Measurements from ENCODE around the gene MBD6. TPM values are rescaled to one million over a fixed set of nuclear protein-coding genes. Genes with fewer than 3 reads are reported as not detected.

MBD6 gene
- total and polyA plus RNA-seq, 2 of the 13 experiments (the other 11 are each of a cell fraction or from before 2014, with no cell fraction given), result 4.1 to 5.9 TPM

DNA sequence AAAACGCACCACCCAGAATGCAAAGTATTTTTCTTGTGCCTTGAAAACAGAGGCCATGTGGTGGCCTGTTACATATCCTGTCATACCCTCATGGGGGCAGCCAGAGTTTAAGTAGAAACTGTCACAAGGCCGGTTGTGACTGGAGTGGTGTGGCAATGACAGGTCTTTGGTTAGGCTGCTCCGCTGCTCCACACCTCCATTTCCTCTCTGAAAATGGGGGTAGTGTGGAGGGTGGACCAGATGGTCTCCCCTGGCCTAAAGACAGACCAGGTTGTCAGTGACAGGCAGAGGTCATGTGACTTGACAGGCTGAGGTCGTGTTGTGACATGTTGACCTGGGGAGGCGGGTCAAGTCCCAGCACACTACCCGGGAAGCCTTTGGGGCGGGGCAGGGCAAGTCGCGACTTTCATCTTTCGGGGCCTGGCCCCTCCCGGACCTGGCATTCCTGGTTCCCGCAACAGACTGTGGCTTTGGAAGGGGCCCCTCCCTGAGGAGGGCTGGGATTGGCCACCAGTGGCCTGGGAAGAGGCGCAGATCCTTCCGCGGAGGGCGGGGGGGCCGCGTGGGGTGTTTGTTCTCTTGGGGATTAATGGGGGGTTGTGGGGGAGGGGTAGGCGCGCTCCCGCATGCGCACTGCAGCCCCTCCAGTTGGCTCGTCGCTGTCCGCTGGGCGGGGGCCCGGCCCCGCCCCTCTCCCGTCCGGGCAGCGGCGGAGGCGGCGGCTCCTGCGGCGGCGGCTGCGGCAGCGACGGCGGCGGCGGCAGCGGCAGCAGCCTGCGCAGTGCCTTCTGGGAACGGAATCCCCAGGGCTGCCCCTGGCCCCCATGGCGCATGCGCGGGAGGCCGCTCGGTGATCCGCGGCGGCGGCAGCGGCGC is at the start of gene MBD6 (continued):
- no peak for TF ChIP-seq KMT2A (CRISPR knock-in tag; IDR thresholded peaks at IDR 0.05)
- TF ChIP-seq THAP7 (CRISPR knock-in tag; IDR thresholded peaks at IDR 0.05), result no peak; the same call in 1 of the 2 replicates
- peak; percentile 52; the same call in 1 of the 2 replicates for TF ChIP-seq TARDBP (CRISPR knock-in tag; IDR thresholded peaks at IDR 0.05)
- TF ChIP-seq NAIF1 (CRISPR knock-in tag; IDR thresholded peaks at IDR 0.05; ENCODE audit: borderline replicate concordance), result peak; percentile 46; the same call in 1 of the 2 replicates
- peak; percentile 99 for TF ChIP-seq ZNF639 (CRISPR knock-in tag; conservative IDR thresholded peaks at IDR 0.05)
- peak; percentile 81 for TF ChIP-seq SALL1 (CRISPR knock-in tag; IDR thresholded peaks at IDR 0.05)
- TF ChIP-seq RBM22 (optimal IDR thresholded peaks at IDR 0.05; ENCODE audit: low read length), result no peak
- no peak for TF ChIP-seq NFE2L1 (CRISPR knock-in tag; IDR thresholded peaks at IDR 0.05; ENCODE audit: borderline replicate concordance)
- TF ChIP-seq ELF1 (CRISPR knock-in tag; IDR thresholded peaks at IDR 0.05), result 0 out of 2 replicates have a peak, but pooled peaks have one; percentile 16
- peak; percentile 69 for TF ChIP-seq FOSL2 (CRISPR knock-in tag; IDR thresholded peaks at IDR 0.05)
- no peak for TF ChIP-seq ZNF329 (CRISPR knock-in tag; IDR thresholded peaks at IDR 0.05; ENCODE audit: low read depth)
- TF ChIP-seq, protein P1, sequence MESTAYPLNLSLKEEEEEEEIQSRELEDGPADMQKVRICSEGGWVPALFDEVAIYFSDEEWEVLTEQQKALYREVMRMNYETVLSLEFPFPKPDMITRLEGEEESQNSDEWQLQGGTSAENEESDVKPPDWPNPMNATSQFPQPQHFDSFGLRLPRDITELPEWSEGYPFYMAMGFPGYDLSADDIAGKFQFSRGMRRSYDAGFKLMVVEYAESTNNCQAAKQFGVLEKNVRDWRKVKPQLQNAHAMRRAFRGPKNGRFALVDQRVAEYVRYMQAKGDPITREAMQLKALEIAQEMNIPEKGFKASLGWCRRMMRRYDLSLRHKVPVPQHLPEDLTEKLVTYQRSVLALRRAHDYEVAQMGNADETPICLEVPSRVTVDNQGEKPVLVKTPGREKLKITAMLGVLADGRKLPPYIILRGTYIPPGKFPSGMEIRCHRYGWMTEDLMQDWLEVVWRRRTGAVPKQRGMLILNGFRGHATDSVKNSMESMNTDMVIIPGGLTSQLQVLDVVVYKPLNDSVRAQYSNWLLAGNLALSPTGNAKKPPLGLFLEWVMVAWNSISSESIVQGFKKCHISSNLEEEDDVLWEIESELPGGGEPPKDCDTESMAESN (CRISPR knock-in tag; conservative IDR thresholded peaks at IDR 0.05), result peak; percentile 66; the same call in 1 of the 2 replicates
- TF ChIP-seq HOXA3 (CRISPR knock-in tag; IDR thresholded peaks at IDR 0.05), result peak; percentile 64; the same call in 1 of the 2 replicates
- TF ChIP-seq MEIS2 (CRISPR knock-in tag; IDR thresholded peaks at IDR 0.05), result peak; percentile 86; the same call in 1 of the 2 replicates
- TF ChIP-seq NFYC (CRISPR knock-in tag; IDR thresholded peaks at IDR 0.05), result peak; percentile 63
- no peak for TF ChIP-seq ZNF580 (CRISPR knock-in tag; IDR thresholded peaks at IDR 0.05; ENCODE audit: borderline replicate concordance, low read depth)
- TF ChIP-seq LCORL (IDR thresholded peaks at IDR 0.05), result no peak
- TF ChIP-seq LCORL (CRISPR knock-in tag; IDR thresholded peaks at IDR 0.05), result peak; percentile 88
- peak; percentile 89 for TF ChIP-seq ZNF543 (CRISPR knock-in tag; IDR thresholded peaks at IDR 0.05)
- TF ChIP-seq ZNF331 (CRISPR knock-in tag; IDR thresholded peaks at IDR 0.05), result no peak
- peak; percentile 35; the same call in 1 of the 2 replicates for TF ChIP-seq DR1 (CRISPR knock-in tag; IDR thresholded peaks at IDR 0.05)
- TF ChIP-seq PCBP2 (optimal IDR thresholded peaks at IDR 0.05; ENCODE audit: low read depth, low read length, poor library complexity, severe bottlenecking), result no peak
- no peak for TF ChIP-seq SNAI1 (CRISPR knock-in tag; IDR thresholded peaks at IDR 0.05; ENCODE audit: borderline replicate concordance)
- no peak; the same call in 1 of the 2 replicates for TF ChIP-seq ATF7-NPFF (CRISPR knock-in tag; IDR thresholded peaks at IDR 0.05; ENCODE audit: low read depth)

Measured in HepG2 (cell line).